ENCODE measurements around the gene SEH1L.

Gene SEH1L

DNA sequence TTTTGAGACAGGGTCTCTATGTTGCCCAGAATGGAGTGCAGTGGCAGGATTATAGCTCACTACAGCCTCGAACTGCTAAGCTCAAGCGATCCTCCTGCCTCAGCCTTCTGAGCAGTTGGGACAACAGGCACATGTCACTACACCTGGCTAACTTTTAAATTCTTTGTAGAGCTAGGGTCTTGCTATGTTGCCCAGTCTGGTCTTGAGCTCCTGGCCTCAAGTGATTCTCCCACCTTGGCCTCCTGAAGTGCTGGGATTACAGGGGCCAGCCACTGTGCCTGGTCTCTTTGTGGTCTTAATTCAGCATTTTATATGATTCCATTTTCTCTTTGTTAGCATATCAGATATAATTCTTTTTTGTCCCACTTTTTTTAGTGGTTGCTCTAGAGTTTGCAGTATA, 77.4 kb downstream of the SEH1L start:
- DNase-seq, result no peak
- peaks cover 14% of the 10 kb centered on the region for H3K4me1 Mint-ChIP-seq (ENCODE audit: low read depth)
- no peaks in the 10 kb centered on the region for H3K9me3 Mint-ChIP-seq
- no peak overlapping the region for H3K4me3 Mint-ChIP-seq
- H3K36me3 Mint-ChIP-seq (ENCODE audit: low read depth), result peaks cover 87% of the 10 kb centered on the region
- no peaks in the 10 kb centered on the region for H3K27me3 Mint-ChIP-seq
- H3K27ac Mint-ChIP-seq, result no peak overlapping the region

DNA sequence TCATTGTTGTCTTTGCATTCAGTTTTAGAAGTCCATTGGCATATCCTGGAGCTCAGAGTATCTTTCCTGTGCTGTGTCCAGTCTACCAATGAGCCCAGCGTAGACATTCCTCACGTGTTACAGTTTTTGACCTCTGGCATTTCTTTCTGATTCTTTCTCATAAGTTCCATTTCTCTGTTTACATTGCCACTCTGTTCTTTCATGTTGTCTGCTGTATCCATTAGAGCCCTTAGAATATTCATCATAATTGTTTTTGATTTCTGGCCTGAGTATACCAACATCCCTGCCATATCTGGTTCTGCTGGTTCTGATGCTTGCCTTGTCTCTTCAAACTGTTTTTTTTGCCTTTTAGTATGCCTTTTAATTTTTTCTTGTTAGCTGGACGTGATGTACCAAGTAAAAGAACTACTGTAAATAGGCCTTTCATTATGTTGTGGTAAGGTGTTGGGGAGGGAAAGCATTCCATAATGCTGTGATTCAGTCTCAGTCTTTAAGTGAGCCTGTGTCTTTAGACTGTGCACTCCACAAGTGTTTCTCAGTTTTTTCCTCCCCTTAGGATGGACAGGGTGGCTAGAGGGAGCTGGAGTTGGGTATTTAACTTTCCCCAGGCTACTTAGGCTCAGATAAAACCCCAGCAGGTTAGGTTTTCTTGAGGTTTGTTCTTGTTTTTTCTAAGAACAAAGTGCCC, 78.9 kb downstream of the SEH1L start:
- Mint-ChIP-seq H3K4me1 (ENCODE audit: low read depth) (peaks cover 10% of the 10 kb centered on the region), H3K36me3 (ENCODE audit: low read depth) (peaks cover 84% of the 10 kb centered on the region), H3K4me3 (no peak overlapping the region), H3K27me3 (no peaks in the 10 kb centered on the region), H3K27ac (no peak overlapping the region), H3K9me3 (no peaks in the 10 kb centered on the region)
- no peak for DNase-seq

DNA sequence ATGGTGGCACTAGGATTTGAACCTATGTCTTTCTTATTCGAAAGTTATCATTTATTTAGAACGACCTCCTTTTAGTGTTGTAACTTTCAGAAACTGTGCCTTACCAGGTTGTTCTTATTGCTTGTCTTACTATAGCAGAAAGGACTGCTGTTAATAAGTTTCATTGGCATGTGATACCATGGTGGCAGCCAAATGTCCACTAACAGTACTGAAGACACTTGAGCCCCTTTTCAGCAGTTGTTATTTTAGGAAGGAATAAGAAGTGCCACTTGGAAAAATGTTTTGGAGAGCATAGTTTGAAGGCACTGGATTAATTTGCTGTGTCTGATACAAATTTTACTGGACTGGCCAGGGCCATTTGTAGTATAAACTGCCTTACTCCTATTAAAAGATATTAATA, 81.1 kb downstream of the SEH1L start:
- Mint-ChIP-seq H3K27me3 (no peaks in the 10 kb centered on the region), H3K9me3 (no peaks in the 10 kb centered on the region), H3K4me1 (ENCODE audit: low read depth) (peaks cover 12% of the 10 kb centered on the region), H3K27ac (no peak overlapping the region), H3K36me3 (ENCODE audit: low read depth) (peaks cover 85% of the 10 kb centered on the region), H3K4me3 (no peak overlapping the region)
- DNase-seq, result no peak

DNA sequence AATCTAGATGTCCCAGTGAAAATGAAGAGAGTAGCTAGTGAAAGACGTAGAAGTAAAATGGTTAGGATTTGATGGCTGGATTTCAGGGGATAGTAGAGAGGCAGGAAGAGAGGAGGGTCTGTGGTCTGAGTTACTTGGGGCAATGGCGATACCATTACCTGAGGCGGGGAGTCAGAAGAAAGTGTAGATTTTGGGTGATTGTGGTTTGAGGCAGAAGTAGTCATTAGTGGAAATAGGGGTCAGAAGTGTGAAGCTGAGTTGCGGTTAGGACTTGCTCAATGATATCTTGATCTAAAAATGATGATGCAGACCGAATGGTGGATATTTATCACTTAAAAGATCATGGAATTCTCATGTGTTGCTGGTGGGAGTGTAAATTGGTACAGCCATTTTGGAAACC, 84.4 kb downstream of the SEH1L start:
- Mint-ChIP-seq H3K9me3 (no peaks in the 10 kb centered on the region), H3K4me1 (ENCODE audit: low read depth) (peaks cover 20% of the 10 kb centered on the region), H3K27me3 (no peaks in the 10 kb centered on the region), H3K4me3 (no peak overlapping the region), H3K27ac (peak overlapping the region; percentile 30), H3K36me3 (ENCODE audit: low read depth) (peaks cover 87% of the 10 kb centered on the region)
- DNase-seq, result no peak

DNA sequence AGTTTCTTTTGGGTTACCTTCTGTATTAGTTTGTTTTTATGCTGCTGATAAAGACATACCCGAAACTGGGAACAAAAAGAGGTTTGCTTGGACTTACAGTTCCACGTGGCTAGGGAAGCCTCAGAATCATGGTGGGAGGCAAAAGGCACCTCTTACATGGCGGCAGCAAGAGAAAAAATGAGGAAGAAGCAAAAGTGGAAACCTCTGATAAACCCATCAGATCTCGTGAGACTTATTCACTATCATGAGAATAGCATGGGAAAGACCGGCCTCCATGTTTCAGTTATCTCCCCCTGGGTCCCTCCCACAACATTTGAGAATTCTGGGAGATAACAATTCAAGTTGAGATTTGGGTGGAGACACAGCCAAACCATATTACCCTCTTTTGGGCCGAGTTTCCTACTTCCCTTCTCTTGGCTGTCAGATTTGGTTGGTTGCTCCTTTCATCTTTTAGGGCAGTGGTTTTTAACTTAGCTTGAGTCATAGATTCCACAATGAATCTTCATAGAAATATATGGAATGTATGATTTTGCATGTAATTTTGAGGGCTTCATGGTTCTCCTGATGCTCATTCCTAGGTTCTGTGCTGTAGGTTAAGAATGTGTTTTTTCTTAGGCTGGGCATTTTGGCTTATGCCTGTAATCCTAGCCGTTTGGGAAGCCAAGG, 87.6 kb downstream of the SEH1L start:
- Mint-ChIP-seq H3K36me3 (ENCODE audit: low read depth) (peaks cover 88% of the 10 kb centered on the region), H3K9me3 (no peaks in the 10 kb centered on the region), H3K4me3 (no peak overlapping the region), H3K4me1 (ENCODE audit: low read depth) (peaks cover 22% of the 10 kb centered on the region), H3K27ac (peak overlapping the region; percentile 4), H3K27me3 (no peaks in the 10 kb centered on the region)
- DNase-seq, result no peak

DNA sequence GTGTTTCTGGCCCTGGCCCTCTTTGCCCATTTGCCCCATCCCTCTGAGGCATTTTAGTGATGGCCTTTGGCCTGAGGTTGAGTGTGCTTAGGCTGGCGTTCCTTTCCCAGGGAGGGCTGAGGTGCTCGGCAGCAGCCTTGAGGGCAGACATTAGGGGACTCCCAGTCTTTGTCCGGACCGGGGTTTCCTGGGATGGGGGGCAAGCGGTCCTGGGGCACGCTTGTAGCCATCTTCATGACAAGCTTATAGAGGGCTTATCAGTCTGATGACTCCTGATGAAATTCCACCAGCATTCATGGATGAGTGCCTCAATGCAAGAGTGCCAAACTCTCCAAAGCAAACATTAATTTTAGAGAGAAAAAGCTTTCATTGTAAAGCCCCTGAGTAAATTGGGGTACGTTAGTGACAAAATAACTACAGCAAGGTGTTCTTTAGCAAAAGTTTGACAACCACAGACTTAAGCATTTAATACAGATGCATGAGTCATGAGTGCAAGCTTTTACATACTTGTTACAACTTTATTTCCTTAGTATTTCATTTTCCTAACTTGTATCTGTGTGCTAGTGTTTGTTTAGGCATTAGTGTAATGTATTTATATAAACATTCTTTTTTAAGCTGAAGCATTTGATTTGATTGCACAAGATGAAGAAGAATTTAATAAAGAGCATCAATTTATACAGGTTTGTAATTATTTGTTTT, 89.0 kb downstream of the SEH1L start:
- Mint-ChIP-seq H3K36me3 (ENCODE audit: low read depth) (peaks cover 89% of the 10 kb centered on the region), H3K27me3 (no peaks in the 10 kb centered on the region), H3K27ac (no peak overlapping the region), H3K4me3 (no peak overlapping the region), H3K9me3 (no peaks in the 10 kb centered on the region), H3K4me1 (ENCODE audit: low read depth) (peaks cover 18% of the 10 kb centered on the region)
- no peak for DNase-seq
